GM12801 (cell line): Measurements from ENCODE around the gene KIFAP3.

Experiments used
- TF ChIP-seq, protein P1 (sequence below): IDR thresholded peaks from one replicate; pipeline ENCODE4 v1.5.1; 2011; ENCODE audit warnings: control low read depth; ENCODE audit not compliant: insufficient read length; ENCODE audit errors: extremely low read depth

Gene KIFAP3

DNA sequence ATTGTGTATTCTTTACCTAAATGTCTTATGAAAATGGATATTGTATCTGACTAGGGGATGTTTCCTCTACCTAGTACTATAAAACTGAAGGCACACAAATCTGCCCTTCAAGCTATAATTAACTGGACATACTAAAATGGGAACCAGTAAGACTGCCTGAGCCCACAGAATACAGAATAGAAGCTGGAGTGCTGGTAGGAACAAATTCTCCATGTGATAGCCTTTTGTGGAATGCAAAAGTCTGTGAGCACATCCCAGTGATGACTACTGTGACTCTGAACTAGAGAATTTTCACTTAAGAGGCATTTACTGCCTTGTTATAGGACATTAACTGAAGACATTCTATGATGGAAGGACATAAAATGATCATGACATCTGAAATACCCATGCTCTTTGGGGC, 30.3 kb downstream of the KIFAP3 start:
- TF ChIP-seq, protein P1, sequence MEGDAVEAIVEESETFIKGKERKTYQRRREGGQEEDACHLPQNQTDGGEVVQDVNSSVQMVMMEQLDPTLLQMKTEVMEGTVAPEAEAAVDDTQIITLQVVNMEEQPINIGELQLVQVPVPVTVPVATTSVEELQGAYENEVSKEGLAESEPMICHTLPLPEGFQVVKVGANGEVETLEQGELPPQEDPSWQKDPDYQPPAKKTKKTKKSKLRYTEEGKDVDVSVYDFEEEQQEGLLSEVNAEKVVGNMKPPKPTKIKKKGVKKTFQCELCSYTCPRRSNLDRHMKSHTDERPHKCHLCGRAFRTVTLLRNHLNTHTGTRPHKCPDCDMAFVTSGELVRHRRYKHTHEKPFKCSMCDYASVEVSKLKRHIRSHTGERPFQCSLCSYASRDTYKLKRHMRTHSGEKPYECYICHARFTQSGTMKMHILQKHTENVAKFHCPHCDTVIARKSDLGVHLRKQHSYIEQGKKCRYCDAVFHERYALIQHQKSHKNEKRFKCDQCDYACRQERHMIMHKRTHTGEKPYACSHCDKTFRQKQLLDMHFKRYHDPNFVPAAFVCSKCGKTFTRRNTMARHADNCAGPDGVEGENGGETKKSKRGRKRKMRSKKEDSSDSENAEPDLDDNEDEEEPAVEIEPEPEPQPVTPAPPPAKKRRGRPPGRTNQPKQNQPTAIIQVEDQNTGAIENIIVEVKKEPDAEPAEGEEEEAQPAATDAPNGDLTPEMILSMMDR: no peak

- TF ChIP-seq, protein P1: no peak
Observed at GRCh38 chr1:170041423-170042192, 32.9 kb downstream of the KIFAP3 start.

DNA sequence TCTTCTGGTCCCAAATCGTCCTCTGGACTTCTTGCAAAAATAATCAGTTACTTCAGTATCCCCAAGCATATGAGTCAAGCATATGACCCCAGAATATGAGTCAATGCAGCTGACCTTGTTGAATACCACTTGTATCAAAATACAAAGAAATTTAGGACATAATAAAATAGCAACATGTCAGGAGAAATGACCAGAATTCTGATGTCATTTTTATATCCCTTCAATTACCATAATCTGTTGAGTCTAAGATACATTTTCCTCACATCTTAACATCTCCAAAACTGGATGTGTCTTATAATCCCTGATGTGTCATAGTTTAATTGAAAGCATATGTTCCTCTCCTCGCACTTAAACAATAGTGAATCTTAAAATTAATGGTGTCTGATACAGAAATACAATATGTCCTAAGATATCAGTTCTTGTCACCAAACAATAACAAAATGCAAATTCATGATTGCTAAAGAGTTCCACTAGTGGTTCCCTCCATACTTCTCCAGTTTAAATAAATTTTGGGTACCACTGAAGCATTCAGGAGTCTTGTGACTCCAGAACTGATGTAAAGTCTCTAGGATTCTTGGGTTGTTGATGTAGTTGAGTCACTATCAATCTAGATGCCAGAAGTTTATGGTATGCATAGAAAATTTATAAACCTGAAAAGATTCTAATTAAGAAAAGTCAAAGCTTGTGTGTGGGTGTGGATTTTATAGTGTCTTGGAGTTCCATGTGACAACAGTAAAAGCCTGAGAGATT, 41.8 kb downstream of the KIFAP3 start:
- TF ChIP-seq, protein P1: no peak

DNA sequence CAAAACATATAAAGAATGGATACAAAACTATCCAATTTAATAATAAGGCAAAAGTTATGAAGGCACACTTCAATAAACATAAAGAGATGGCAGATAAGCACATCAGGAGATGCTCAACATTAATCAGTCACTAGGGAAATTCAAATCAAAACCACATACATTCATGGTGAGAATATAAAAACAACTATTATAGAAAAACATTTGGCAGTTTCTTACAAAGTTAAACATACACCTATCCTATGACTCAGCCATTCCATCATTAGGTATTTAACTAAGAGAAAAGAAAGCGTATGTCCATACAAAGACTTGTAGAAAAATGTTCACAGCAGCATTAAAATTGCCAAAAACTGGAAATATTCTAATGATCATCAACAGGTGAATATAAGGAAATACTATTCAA, 44.3 kb downstream of the KIFAP3 start:
- TF ChIP-seq, protein P1: no peak

DNA sequence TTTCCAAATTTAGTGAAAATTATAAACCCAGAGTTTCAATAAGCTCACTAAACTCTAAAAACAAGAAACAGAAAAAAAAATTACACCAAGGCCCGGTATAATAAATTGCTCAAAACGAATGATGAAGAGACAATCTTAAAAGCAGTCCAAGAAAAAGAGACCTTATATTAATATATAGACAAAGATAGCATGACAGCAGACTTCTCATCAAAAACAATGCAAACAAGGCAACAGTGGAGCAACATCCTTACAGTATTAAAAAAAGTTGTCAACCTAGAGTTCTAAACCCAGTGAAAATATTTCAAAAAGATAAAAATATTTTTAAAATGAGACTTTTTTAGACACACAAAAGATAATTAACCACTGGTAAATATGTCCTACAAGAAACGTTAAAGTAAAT, 46.7 kb downstream of the KIFAP3 start:
- TF ChIP-seq, protein P1: no peak

GRCh38 chr1:170020859-170021258, 53.6 kb downstream of the KIFAP3 start:
- TF ChIP-seq, protein P1: no peak

- TF ChIP-seq, protein P1: no peak
Observed at GRCh38 chr1:170017478-170017877, 57.0 kb downstream of the KIFAP3 start.
